ENCODE results near the gene PRXL2B. TPM values are rescaled to one million over a fixed set of nuclear protein-coding genes. Genes with fewer than 3 reads are reported as not detected.

The PRXL2B gene
- total RNA-seq, 1 experiment from 2014 or later = 32.2 TPM

DNA sequence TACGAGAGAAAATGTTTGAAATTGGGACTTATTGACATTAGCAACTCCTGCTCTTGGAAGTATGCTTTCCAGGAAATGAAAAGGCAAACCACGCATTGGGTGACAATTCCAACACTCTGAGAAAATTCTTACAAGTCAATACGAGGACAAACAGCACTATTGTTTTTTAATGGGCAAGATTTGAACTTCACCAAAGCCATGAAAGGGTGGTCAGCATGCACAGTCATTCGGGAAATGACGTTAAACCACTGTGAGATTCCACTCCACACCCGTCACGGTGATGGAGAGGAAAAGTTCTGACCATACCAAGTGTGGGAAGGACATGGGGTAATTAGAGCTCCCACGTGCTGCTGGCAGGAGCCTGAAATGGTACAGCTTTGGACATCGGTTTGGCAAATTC, 12.2 kb upstream of the PRXL2B start:
- Histone ChIP-seq H3K27me3 (ENCODE audit: insufficient read depth, low read length) (no peaks in the 10 kb centered on the region), H3K4me3 (replicated peaks in 1 of 2; ENCODE audit: low read depth in 1 of 2, low read length in 2 of 2) (no peak overlapping the region), H3K9me2 (ENCODE audit: insufficient read depth) (no peaks in the 10 kb centered on the region), H3K4me1 (ENCODE audit: control insufficient read depth in 1 of 2, insufficient read depth in 2 of 2, low read length in 2 of 2) (peaks cover 9 to 13% of the 10 kb centered on the region in 2 experiments; a peak in 3 of 4 replicates), H3K27ac (ENCODE audit: low read depth, low read length) (no peak overlapping the region), H3K79me2 (ENCODE audit: insufficient read depth, low read length) (no peaks in the 10 kb centered on the region), H2AFZ (ENCODE audit: low read depth, low read length, poor library complexity, severe bottlenecking) (no peak overlapping the region), H3K36me3 (ENCODE audit: control insufficient read depth in 1 of 2, insufficient read depth in 2 of 2, low read length in 2 of 2) (no peaks in the 10 kb centered on the region), H4K20me1 (ENCODE audit: insufficient read depth) (no peaks in the 10 kb centered on the region), H3K9ac (ENCODE audit: low read length) (no peak overlapping the region), H3K4me2 (ENCODE audit: low read length) (no peak overlapping the region), H3K9me3 (ENCODE audit: control insufficient read depth in 1 of 2, insufficient read depth in 1 of 2, low read depth in 1 of 2, low read length in 2 of 2) (no peaks in the 10 kb centered on the region; a peak in 1 of 4 replicates)
- intact Hi-C loops (cut with micrococcal nuclease) = no loop called here
- BruUV-seq (replicated peaks) = no TSS peak
- DNase-seq (ENCODE audit: low read depth, low spot score) (no peak), ATAC-seq (no peak)
- POLR2A ChIA-PET = no interaction called here
- RAD21 ChIA-PET (ENCODE audit: low non-redundant PET in 1 of 2, low total read pairs in 2 of 2, uncharacterized antibody in 2 of 2, unreplicated experiment in 2 of 2) = no interaction called here
- CTCF ChIA-PET = no interaction called here
- TF ChIP-seq FOSL1 (IDR thresholded peaks at IDR 0.05; ENCODE audit: low read depth) = no peak
- TF ChIP-seq, protein P1, sequence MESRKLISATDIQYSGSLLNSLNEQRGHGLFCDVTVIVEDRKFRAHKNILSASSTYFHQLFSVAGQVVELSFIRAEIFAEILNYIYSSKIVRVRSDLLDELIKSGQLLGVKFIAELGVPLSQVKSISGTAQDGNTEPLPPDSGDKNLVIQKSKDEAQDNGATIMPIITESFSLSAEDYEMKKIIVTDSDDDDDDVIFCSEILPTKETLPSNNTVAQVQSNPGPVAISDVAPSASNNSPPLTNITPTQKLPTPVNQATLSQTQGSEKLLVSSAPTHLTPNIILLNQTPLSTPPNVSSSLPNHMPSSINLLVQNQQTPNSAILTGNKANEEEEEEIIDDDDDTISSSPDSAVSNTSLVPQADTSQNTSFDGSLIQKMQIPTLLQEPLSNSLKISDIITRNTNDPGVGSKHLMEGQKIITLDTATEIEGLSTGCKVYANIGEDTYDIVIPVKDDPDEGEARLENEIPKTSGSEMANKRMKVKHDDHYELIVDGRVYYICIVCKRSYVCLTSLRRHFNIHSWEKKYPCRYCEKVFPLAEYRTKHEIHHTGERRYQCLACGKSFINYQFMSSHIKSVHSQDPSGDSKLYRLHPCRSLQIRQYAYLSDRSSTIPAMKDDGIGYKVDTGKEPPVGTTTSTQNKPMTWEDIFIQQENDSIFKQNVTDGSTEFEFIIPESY (IDR thresholded peaks at IDR 0.05; ENCODE audit: extremely low read depth, insufficient replicate concordance, low read length) = no peak
- no peak for TF ChIP-seq POLR2AphosphoS5 (IDR thresholded peaks at IDR 0.05; ENCODE audit: low read depth, low read length)
- no peak for TF ChIP-seq ZFX (IDR thresholded peaks at IDR 0.05)
- TF ChIP-seq EZH2 (IDR thresholded peaks at IDR 0.05) = no peak
- TF ChIP-seq YY1 (IDR thresholded peaks at IDR 0.05; ENCODE audit: extremely low read depth, insufficient replicate concordance, low read depth, low read length) = no peak
- TF ChIP-seq CEBPB (IDR thresholded peaks at IDR 0.05; ENCODE audit: low read depth) = no peak
- no peak for TF ChIP-seq SP1 (IDR thresholded peaks at IDR 0.05; ENCODE audit: low read depth)
- TF ChIP-seq, protein P2, sequence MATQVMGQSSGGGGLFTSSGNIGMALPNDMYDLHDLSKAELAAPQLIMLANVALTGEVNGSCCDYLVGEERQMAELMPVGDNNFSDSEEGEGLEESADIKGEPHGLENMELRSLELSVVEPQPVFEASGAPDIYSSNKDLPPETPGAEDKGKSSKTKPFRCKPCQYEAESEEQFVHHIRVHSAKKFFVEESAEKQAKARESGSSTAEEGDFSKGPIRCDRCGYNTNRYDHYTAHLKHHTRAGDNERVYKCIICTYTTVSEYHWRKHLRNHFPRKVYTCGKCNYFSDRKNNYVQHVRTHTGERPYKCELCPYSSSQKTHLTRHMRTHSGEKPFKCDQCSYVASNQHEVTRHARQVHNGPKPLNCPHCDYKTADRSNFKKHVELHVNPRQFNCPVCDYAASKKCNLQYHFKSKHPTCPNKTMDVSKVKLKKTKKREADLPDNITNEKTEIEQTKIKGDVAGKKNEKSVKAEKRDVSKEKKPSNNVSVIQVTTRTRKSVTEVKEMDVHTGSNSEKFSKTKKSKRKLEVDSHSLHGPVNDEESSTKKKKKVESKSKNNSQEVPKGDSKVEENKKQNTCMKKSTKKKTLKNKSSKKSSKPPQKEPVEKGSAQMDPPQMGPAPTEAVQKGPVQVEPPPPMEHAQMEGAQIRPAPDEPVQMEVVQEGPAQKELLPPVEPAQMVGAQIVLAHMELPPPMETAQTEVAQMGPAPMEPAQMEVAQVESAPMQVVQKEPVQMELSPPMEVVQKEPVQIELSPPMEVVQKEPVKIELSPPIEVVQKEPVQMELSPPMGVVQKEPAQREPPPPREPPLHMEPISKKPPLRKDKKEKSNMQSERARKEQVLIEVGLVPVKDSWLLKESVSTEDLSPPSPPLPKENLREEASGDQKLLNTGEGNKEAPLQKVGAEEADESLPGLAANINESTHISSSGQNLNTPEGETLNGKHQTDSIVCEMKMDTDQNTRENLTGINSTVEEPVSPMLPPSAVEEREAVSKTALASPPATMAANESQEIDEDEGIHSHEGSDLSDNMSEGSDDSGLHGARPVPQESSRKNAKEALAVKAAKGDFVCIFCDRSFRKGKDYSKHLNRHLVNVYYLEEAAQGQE (IDR thresholded peaks at IDR 0.05; ENCODE audit: low read depth) = no peak
- TF ChIP-seq, protein P3, sequence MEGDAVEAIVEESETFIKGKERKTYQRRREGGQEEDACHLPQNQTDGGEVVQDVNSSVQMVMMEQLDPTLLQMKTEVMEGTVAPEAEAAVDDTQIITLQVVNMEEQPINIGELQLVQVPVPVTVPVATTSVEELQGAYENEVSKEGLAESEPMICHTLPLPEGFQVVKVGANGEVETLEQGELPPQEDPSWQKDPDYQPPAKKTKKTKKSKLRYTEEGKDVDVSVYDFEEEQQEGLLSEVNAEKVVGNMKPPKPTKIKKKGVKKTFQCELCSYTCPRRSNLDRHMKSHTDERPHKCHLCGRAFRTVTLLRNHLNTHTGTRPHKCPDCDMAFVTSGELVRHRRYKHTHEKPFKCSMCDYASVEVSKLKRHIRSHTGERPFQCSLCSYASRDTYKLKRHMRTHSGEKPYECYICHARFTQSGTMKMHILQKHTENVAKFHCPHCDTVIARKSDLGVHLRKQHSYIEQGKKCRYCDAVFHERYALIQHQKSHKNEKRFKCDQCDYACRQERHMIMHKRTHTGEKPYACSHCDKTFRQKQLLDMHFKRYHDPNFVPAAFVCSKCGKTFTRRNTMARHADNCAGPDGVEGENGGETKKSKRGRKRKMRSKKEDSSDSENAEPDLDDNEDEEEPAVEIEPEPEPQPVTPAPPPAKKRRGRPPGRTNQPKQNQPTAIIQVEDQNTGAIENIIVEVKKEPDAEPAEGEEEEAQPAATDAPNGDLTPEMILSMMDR (IDR thresholded peaks at IDR 0.05 in 2 of 3, conservative IDR thresholded peaks at IDR 0.05 in 1 of 3; ENCODE audit: borderline replicate concordance in 1 of 3, insufficient read depth in 1 of 3, low read depth in 2 of 3, low read length in 2 of 3) = no peak
- TF ChIP-seq RAD21 (IDR thresholded peaks at IDR 0.05; ENCODE audit: low read depth) = no peak
- TF ChIP-seq POLR2A (IDR thresholded peaks at IDR 0.05; ENCODE audit: borderline replicate concordance, extremely low read depth, insufficient read depth, insufficient read length) = no peak
- TF ChIP-seq, protein P4, sequence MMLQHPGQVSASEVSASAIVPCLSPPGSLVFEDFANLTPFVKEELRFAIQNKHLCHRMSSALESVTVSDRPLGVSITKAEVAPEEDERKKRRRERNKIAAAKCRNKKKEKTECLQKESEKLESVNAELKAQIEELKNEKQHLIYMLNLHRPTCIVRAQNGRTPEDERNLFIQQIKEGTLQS (IDR thresholded peaks at IDR 0.05) = no peak
- no peak for TF ChIP-seq ZNF274 (IDR thresholded peaks at IDR 0.05; ENCODE audit: low read depth, low read length)
- TF ChIP-seq EZH2phosphoT487 (IDR thresholded peaks at IDR 0.05; ENCODE audit: borderline replicate concordance) = no peak
- no peak for TF ChIP-seq TCF7L2 (IDR thresholded peaks at IDR 0.05; ENCODE audit: borderline replicate concordance, extremely low read depth, insufficient read depth, insufficient read length)
- no peak for TF ChIP-seq SIN3A (IDR thresholded peaks at IDR 0.05; ENCODE audit: low read depth)
- no peak for TF ChIP-seq ELF1 (IDR thresholded peaks at IDR 0.05; ENCODE audit: borderline replicate concordance, low read depth)
- no peak for TF ChIP-seq SRF (IDR thresholded peaks at IDR 0.05; ENCODE audit: low read depth)

Measured in HCT116 (cell line).